H1 (cell line): ENCODE data around the gene RNF215. TPM values are rescaled to one million over a fixed set of nuclear protein-coding genes. Genes with fewer than 3 reads are reported as not detected.
A peak's percentile ranks its signal among the peaks of the same experiment; 100 is the strongest.

Experiments
- CTCF ChIA-PET: fragments of 300-600 bp; sonication (Branson Sonifier 250); formaldehyde crosslinking; loops from one replicate; lab custom pipeline; 2021; ENCODE audit not compliant: partially characterized antibody; lab: Charles Lee
- POLR2A ChIA-PET: fragments of 300-600 bp; sonication (Branson Sonifier 250); formaldehyde crosslinking; loops from one replicate; lab custom pipeline; 2021; ENCODE audit warnings: inconsistent platforms; ENCODE audit not compliant: partially characterized antibody; lab: Charles Lee
- DNase-seq, 2 experiments: peaks; one replicate each; pipeline versions ENCODE4 v3.0.0 to v3.0.0-alpha.2; 2010 to 2022; ENCODE audit warnings: low spot score in 2 of 2, low read depth in 1 of 2, mixed read lengths in 1 of 2
- FAIRE-seq: peaks from 2 replicates; lab custom pipeline; 2011; peaks lifted over from hg19 to GRCh38; lab: Jason Lieb, UNC
- H2AFZ ChIP-seq: 2 replicates; pipeline ENCODE4 v1.8.1; 2012; ENCODE audit warnings: low read length, inconsistent platforms
- H2AK5ac ChIP-seq: 2 replicates; pipeline ENCODE4 v1.6.1; 2013; ENCODE audit warnings: low read depth, low read length
- H2BK120ac ChIP-seq: replicated peaks from 2 replicates; pipeline ENCODE3; 2013; ENCODE audit warnings: low read depth, low read length, inconsistent platforms
- H2BK12ac ChIP-seq: 2 replicates; pipeline ENCODE4 v1.6.1; 2013; ENCODE audit warnings: low read depth, low read length
- H2BK15ac ChIP-seq: 2 replicates; pipeline ENCODE4 v1.6.1; 2013; ENCODE audit warnings: low read length
- H2BK20ac ChIP-seq: 2 replicates; pipeline ENCODE4 v1.6.1; 2013; ENCODE audit warnings: low read length
- H2BK5ac ChIP-seq: 2 replicates; pipeline ENCODE4 v1.6.1; 2013; ENCODE audit warnings: low read depth, low read length
- H3K14ac ChIP-seq: 2 replicates; pipeline ENCODE4 v1.6.1; 2013; ENCODE audit warnings: inconsistent platforms; ENCODE audit not compliant: insufficient read length
- H3K18ac ChIP-seq: 2 replicates; pipeline ENCODE4 v1.6.1; 2013; ENCODE audit warnings: low read length; ENCODE audit errors: extremely low read depth
- H3K23ac ChIP-seq: 2 replicates; pipeline ENCODE4 v1.6.1; 2013; ENCODE audit warnings: inconsistent platforms; ENCODE audit not compliant: insufficient read length
- H3K23me2 ChIP-seq: 2 replicates; pipeline ENCODE4 v1.6.1; 2013; ENCODE audit warnings: low read depth, low read length
- H3K27ac ChIP-seq: 2 replicates; pipeline ENCODE4 v1.6.1; 2011; ENCODE audit warnings: low read depth, low read length, inconsistent platforms
- H3K27me3 ChIP-seq, 4 experiments: replicated peaks in 1 of 4; 1 replicate in 1 of 4; 2 replicates in 3 of 4; pipeline versions ENCODE4 v1.6.1 to v1.8.1; 2011 to 2013; ENCODE audit warnings: low read length in 3 of 4, mild to moderate bottlenecking in 3 of 4, inconsistent platforms in 2 of 4, mixed read lengths in 2 of 4, moderate library complexity in 1 of 4; ENCODE audit not compliant: control insufficient read depth in 3 of 4, insufficient read depth in 3 of 4; ENCODE audit errors: extremely low read depth in 1 of 4
- H3K36me3 ChIP-seq, 4 experiments: 2 replicates each; pipeline versions ENCODE4 v1.6.1 to v1.8.1; 2011 to 2013; ENCODE audit warnings: mild to moderate bottlenecking in 4 of 4, low read length in 3 of 4, moderate library complexity in 2 of 4, control low read depth in 1 of 4, inconsistent platforms in 1 of 4; ENCODE audit not compliant: insufficient read depth in 4 of 4, control insufficient read depth in 2 of 4
- H3K4ac ChIP-seq: replicated peaks from 2 replicates; pipeline ENCODE3; 2013; ENCODE audit warnings: low read length, low read depth, mixed read lengths, inconsistent platforms; ENCODE audit not compliant: insufficient read length
- H3K4me1 ChIP-seq, 4 experiments: replicated peaks in 1 of 4; 1 replicate in 1 of 4; 2 replicates in 3 of 4; pipeline versions ENCODE4 v1.6.1 to v1.8.1; 2011 to 2013; ENCODE audit warnings: low read length in 3 of 4, inconsistent platforms in 2 of 4, mixed read lengths in 1 of 4; ENCODE audit not compliant: insufficient read depth in 4 of 4, control insufficient read depth in 3 of 4
- H3K4me2 ChIP-seq, 2 experiments: 2 replicates each; pipeline versions ENCODE4 v1.6.1 to v1.8.1; 2011 to 2013; ENCODE audit warnings: low read depth in 2 of 2, low read length in 2 of 2, control low read depth in 1 of 2, inconsistent platforms in 1 of 2, mild to moderate bottlenecking in 1 of 2; ENCODE audit not compliant: insufficient read depth in 1 of 2
- H3K4me3 ChIP-seq, 4 experiments: fragments of 200-600, 300-600 bp in 1 of 4; sonication (generic), shearing (Covaris generic), sonication (Bioruptor Twin) in 1 of 4; 2 replicates each; pipeline versions ENCODE4 v1.5.1 to v1.8.1; 2011 to 2016; ENCODE audit warnings: low read length in 4 of 4, low read depth in 3 of 4, control low read depth in 2 of 4, inconsistent platforms in 2 of 4, mild to moderate bottlenecking in 2 of 4, mixed read lengths in 1 of 4, moderate library complexity in 1 of 4; ENCODE audit not compliant: insufficient read depth in 2 of 4; ENCODE audit errors: extremely low read depth in 1 of 4
- H3K56ac ChIP-seq: replicated peaks from 2 replicates; pipeline ENCODE3; 2013; ENCODE audit warnings: low read depth, mild to moderate bottlenecking, mixed read lengths, low read length, inconsistent platforms; ENCODE audit not compliant: insufficient read length
- H3K79me1 ChIP-seq: 2 replicates; pipeline ENCODE4 v1.6.1; 2013; ENCODE audit warnings: low read depth, low read length, control low read depth
- H3K79me2 ChIP-seq, 2 experiments: 2 replicates each; pipeline versions ENCODE4 v1.6.1 to v1.8.1; 2012 to 2013; ENCODE audit warnings: low read length in 2 of 2, mild to moderate bottlenecking in 2 of 2, inconsistent platforms in 1 of 2; ENCODE audit not compliant: insufficient read depth in 2 of 2, control insufficient read depth in 1 of 2
- H3K9ac ChIP-seq, 4 experiments: replicated peaks in 1 of 4; 1 replicate in 1 of 4; 2 replicates in 3 of 4; pipeline versions ENCODE4 v1.6.1 to v1.8.1; 2011 to 2013; ENCODE audit warnings: low read depth in 3 of 4, low read length in 3 of 4, control low read depth in 2 of 4, mild to moderate bottlenecking in 2 of 4, moderate library complexity in 2 of 4, inconsistent platforms in 1 of 4; ENCODE audit errors: extremely low read depth in 1 of 4
- H3K9me3 ChIP-seq, 2 experiments: 2 replicates each; pipeline versions ENCODE4 v1.6.1 to v1.8.1; 2012 to 2013; ENCODE audit warnings: mild to moderate bottlenecking in 2 of 2, moderate library complexity in 2 of 2, control low read depth in 1 of 2, inconsistent platforms in 1 of 2, low read depth in 1 of 2, low read length in 1 of 2, mixed read lengths in 1 of 2; ENCODE audit not compliant: insufficient read depth in 2 of 2
- H4K20me1 ChIP-seq, 2 experiments: replicated peaks in 1 of 2; 2 replicates each; pipeline versions ENCODE3 to v1.8.1; 2011 to 2013; ENCODE audit warnings: inconsistent platforms in 2 of 2, low read length in 2 of 2, mild to moderate bottlenecking in 1 of 2; ENCODE audit not compliant: insufficient read depth in 2 of 2, control insufficient read depth in 1 of 2
- H4K5ac ChIP-seq: 2 replicates; pipeline ENCODE4 v1.6.1; 2013; ENCODE audit warnings: low read length, low read depth, mixed read lengths, inconsistent platforms; ENCODE audit not compliant: insufficient read length
- H4K8ac ChIP-seq: 2 replicates; pipeline ENCODE4 v1.8.0; 2013; ENCODE audit warnings: mild to moderate bottlenecking, moderate library complexity, low read length, inconsistent platforms; ENCODE audit not compliant: insufficient read depth; ENCODE audit errors: extremely low read depth
- H4K91ac ChIP-seq: replicated peaks from 2 replicates; pipeline ENCODE3; 2013; ENCODE audit warnings: low read length, mixed read lengths, inconsistent platforms; ENCODE audit not compliant: insufficient read length
- WGBS, 2 experiments: shearing (Covaris generic) in 1 of 2; methylation state at CpG; one replicate each; pipeline versions ENCODE4 v1.1.6 to v1.1.7; 2013 to 2015; ENCODE audit warnings: low lambda C conversion rate in 2 of 2, mixed read lengths in 2 of 2, inconsistent platforms in 1 of 2, low coverage in 1 of 2, missing lambda C conversion rate in 1 of 2; ENCODE audit not compliant: insufficient replicate concordance in 2 of 2, insufficient coverage in 1 of 2, insufficient read length in 1 of 2; ENCODE audit errors: extremely low coverage in 1 of 2, missing lambda C conversion rate in 1 of 2; 5-methylcytosine and 5-hydroxymethylcytosine counted together
- polyA plus RNA-seq, 7 experiments: library from polyadenylated mRNA; depleted of rRNA in 3 of 7; stranded (reverse) in 5 of 7; unstranded in 2 of 7; fragments of >200 nt in 5 of 7; fragments of 200-250 nt in 2 of 7; gene quantifications; 1 replicate in 5 of 7; 2 replicates in 1 of 7; 4 replicates in 1 of 7; pipeline versions ENCODE4 v1.2.1 to v1.2.3, GENCODE V29; 2011 to 2013; ENCODE audit warnings: missing spikeins in 2 of 7, mixed read lengths in 2 of 7
- total RNA-seq: library from RNA; stranded (reverse); fragmentation: NEBNext Ultra II Directional; extraction: Animal tissue kit (Norgen Biotek cat#: 25700); gene quantifications from 2 replicates; pipeline ENCODE4 v1.2.1, GENCODE V29; 2021
- TF ChIP-seq, protein P1 (sequence below), 3 experiments: IDR thresholded peaks; 1 replicate in 2 of 3; 2 replicates in 1 of 3; pipeline versions ENCODE4 v1.5.1 to v1.6.1; 2011; ENCODE audit warnings: low read length in 3 of 3, mild to moderate bottlenecking in 3 of 3, inconsistent platforms in 2 of 3, low read depth in 1 of 3, moderate library complexity in 1 of 3; ENCODE audit not compliant: insufficient read depth in 1 of 3; ENCODE audit errors: control extremely low read depth in 1 of 3
- TF ChIP-seq, protein P2 (sequence below): IDR thresholded peaks from 2 replicates; pipeline ENCODE4 v1.6.1; 2011; ENCODE audit warnings: low read depth, mild to moderate bottlenecking, low read length; ENCODE audit not compliant: insufficient read depth

Gene RNF215
- total and polyA plus RNA-seq, 2 of the 8 experiments (the other 6 are each of a cell fraction or from before 2014, with no cell fraction given), result 13.1 to 19.0 TPM

DNA sequence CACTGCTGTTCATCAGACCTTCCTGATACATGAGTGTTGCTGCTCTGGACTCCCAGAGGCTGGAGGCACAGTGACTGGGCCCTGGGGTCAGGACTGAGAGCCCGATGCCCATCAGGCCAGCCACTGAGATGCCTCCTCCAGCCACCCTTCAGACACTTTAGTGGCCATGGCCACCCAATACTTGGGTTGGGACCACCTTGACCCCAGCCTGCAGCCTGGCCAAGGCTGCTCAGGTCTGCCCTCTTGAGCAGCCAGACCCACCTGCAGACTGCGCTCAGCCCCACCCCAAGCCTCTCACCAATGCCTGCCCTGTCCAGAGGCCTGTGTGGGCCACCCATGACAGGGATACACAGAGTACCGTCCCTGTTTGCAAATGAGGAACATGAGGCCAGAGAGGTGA, 4.2 kb downstream of the RNF215 start:
- Histone ChIP-seq H3K14ac (no peak overlapping the region), H4K91ac (no peak overlapping the region), H3K27me3 (no peaks in the 10 kb centered on the region), H3K4ac (no peak overlapping the region), H3K9ac (no peak overlapping the region), H2AK5ac (no peak overlapping the region), H2BK12ac (no peak overlapping the region), H3K18ac (no peak overlapping the region), H2BK5ac (no peak overlapping the region), H3K79me2 (no peaks in the 10 kb centered on the region; a peak in 1 of 4 replicates), H4K20me1 (peaks cover 2% of the 10 kb centered on the region in 2 experiments), H4K5ac (no peak overlapping the region), H3K79me1 (no peaks in the 10 kb centered on the region), H2BK120ac (no peak overlapping the region), H3K9me3 (no peaks in the 10 kb centered on the region), H3K23me2 (peaks cover 4% of the 10 kb centered on the region; the same call in 1 of the 2 replicates), H2BK15ac (no peak overlapping the region), H3K27ac (no peak overlapping the region), H2AFZ (no peak overlapping the region), H4K8ac (no peak overlapping the region), H2BK20ac (no peak overlapping the region), H3K23ac (no peak overlapping the region), H3K36me3 (peaks cover 0 to 4% (median under 1%) of the 10 kb centered on the region in 4 experiments; a peak in 3 of 8 replicates), H3K4me2 (no peak overlapping the region), H3K4me3 (no peak overlapping the region), H3K4me1 (peaks cover 0 to 7% (median 2%) of the 10 kb centered on the region in 4 experiments; a peak in 4 of 7 replicates), H3K56ac (no peak overlapping the region)
- TF ChIP-seq, protein P1, sequence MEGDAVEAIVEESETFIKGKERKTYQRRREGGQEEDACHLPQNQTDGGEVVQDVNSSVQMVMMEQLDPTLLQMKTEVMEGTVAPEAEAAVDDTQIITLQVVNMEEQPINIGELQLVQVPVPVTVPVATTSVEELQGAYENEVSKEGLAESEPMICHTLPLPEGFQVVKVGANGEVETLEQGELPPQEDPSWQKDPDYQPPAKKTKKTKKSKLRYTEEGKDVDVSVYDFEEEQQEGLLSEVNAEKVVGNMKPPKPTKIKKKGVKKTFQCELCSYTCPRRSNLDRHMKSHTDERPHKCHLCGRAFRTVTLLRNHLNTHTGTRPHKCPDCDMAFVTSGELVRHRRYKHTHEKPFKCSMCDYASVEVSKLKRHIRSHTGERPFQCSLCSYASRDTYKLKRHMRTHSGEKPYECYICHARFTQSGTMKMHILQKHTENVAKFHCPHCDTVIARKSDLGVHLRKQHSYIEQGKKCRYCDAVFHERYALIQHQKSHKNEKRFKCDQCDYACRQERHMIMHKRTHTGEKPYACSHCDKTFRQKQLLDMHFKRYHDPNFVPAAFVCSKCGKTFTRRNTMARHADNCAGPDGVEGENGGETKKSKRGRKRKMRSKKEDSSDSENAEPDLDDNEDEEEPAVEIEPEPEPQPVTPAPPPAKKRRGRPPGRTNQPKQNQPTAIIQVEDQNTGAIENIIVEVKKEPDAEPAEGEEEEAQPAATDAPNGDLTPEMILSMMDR (IDR thresholded peaks at IDR 0.05; ENCODE audit: control extremely low read depth in 1 of 3, insufficient read depth in 1 of 3, low read depth in 1 of 3, low read length in 3 of 3), result peak in 1 of 3 experiments; percentile 6; a peak in 1 of 4 replicates
- TF ChIP-seq, protein P2, sequence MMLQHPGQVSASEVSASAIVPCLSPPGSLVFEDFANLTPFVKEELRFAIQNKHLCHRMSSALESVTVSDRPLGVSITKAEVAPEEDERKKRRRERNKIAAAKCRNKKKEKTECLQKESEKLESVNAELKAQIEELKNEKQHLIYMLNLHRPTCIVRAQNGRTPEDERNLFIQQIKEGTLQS, result no peak
- WGBS, 2 experiments, result 81% methylated on average over 3 of the region's 3 CpGs; no CpG with 5 or more reads in 1 of the 2 experiments
- FAIRE-seq, result no peak
- DNase-seq, result no peak
- ChIA-PET POLR2A (interaction anchor here (1.1 to 3.6 kb wide), 5 partner anchors 10 to 35 kb away, joined by 3 to 14 read pairs (median 4); partner anchors contain the start of genes CCDC157 and SF3A1), CTCF (interaction anchor here (0.7 to 2.5 kb wide), 10 partner anchors 9 to 95 kb away, joined by 3 to 10 read pairs (median 5); no protein-coding TSS in a partner anchor)
